NCI-H2107 (cell line): ENCODE measurements around the gene GPR39.
"Not testable (repeated sequence)": the region's sequence is repeated elsewhere in the genome, so short reads cannot be mapped to it uniquely, and the experiment has no call there.

Experiments
- DNase-seq: peaks from one replicate; lab custom pipeline; 2025; lab: John Stamatoyannopoulos, UW

The GPR39 gene

DNA sequence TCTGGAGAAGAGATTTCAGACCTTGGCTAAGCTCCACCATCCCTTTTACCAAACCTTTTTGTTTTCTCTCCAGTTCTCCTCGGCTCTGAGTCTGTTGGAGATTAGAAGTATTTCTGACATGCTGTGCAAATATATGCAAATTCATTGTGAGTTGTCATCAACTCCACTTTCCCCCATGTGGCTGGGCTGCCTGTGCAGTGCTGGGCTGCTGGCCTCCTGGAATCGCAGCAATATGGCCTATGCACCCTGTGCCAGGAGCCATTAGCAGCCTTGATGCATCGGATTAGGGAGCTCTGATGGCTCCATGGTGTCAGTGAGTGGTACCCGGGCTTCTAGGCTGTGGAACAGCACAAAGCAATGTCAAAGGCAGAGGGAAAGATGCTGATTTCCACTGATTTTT, 80.0 kb downstream of the GPR39 start:
- no peak for DNase-seq

- DNase-seq = no peak
Measured at GRCh38 chr2:132497591-132497990, 81.0 kb downstream of the GPR39 start.

- no peak for DNase-seq
Measured at GRCh38 chr2:132503701-132504100, 87.1 kb downstream of the GPR39 start.

DNA sequence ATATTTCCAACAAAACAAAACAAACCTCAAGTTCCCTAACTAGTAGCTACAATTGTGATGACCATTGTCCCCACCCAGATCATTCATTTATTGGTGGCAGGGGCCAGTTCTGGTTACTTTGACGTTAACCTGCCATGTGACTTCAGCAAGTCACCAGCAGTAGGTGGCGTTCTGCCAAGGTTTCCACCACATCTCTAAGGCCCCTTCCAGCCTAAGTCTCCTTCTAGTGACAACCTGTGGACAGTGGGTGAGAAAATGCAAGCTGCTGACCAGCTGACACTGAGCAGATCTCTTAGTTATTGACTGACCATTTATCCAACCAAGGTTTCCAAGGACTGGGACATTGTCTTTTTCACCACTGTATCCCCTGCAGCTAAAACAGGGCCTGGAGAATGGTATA, 98.4 kb downstream of the GPR39 start:
- no peak for DNase-seq

GRCh38 chr2:132517386-132517785, 100.8 kb downstream of the GPR39 start:
- DNase-seq = no peak

DNA sequence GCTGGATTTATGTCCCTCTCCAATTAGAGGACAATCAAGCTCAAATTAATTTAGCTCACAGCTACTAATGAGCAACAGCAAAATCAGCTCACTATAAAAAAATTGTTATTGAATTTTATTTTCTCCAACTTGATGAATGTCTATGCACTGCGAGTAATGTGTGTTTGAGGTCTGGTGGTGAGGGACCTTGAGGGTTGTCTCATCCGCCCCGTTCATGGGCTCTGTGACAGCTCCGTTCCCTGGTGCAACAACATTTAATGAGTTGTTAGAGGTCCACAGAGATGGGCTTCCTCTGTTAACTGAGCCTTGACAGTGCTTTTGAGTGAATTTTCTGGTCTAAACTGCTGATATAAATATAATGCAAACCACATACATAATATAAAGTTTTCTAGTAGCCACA, 101.7 kb downstream of the GPR39 start:
- no peak for DNase-seq

GRCh38 chr2:132519566-132519965, 103.0 kb downstream of the GPR39 start:
- no peak for DNase-seq

DNA sequence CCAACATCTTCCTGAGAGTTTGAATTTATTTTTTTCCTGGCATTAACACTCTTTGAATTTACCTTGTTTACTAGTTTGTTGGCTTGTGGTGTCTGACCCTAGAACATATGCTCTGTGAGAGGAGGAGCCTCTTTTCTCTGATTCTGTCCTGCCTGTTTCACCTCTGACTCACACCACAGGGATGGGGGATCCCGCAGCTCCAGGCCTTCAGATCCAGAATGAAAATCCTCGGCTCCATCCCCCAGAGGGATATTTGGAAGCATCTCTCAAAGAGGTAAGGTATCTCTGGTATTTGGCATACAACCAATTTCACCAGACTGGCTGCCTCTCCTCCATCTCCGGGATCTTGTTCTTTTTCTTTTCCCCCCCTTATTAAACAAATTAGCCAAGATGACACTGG, 104.7 kb downstream of the GPR39 start:
- DNase-seq = no peak

GRCh38 chr2:132522901-132523300, 106.3 kb downstream of the GPR39 start:
- no peak for DNase-seq

- DNase-seq = not testable (repeated sequence)
Measured at GRCh38 chr2:132537061-132537460, 120.5 kb downstream of the GPR39 start.

- no peak for DNase-seq
Measured at GRCh38 chr2:132538331-132538855, 121.8 kb downstream of the GPR39 start.

GRCh38 chr2:132540166-132540565, 123.6 kb downstream of the GPR39 start:
- DNase-seq = no peak

DNA sequence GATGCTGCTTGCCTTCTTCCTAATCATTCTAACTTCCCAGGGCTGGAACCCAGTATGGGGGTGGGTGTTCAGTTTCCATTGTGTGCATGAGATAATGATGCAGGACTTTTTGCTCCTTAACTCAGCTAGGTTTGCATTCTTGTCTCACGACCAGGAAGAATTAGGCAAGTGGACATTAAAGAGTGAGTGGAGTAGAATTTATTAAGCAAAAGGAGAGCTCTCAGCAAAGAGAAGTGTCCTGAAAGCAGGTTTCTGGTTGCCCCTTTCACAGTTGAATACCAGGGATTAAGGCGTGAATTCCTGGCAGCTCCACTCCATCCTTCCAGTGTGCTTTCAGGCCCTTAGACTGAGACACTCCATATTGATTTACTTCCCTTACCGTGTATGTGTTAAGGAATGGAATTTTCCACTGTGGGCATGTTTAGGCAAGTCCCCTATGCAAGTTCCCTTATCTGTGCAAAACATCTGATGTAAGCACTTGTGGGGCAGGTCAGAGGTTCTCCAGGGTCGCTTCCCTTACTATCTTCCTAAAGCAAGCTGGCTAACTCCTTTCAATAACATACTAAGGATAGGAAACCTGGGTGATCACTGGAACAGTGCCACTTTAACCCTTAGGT, 126.5 kb downstream of the GPR39 start:
- DNase-seq = no peak

GRCh38 chr2:132544006-132544630, 127.5 kb downstream of the GPR39 start:
- no peak for DNase-seq

DNA sequence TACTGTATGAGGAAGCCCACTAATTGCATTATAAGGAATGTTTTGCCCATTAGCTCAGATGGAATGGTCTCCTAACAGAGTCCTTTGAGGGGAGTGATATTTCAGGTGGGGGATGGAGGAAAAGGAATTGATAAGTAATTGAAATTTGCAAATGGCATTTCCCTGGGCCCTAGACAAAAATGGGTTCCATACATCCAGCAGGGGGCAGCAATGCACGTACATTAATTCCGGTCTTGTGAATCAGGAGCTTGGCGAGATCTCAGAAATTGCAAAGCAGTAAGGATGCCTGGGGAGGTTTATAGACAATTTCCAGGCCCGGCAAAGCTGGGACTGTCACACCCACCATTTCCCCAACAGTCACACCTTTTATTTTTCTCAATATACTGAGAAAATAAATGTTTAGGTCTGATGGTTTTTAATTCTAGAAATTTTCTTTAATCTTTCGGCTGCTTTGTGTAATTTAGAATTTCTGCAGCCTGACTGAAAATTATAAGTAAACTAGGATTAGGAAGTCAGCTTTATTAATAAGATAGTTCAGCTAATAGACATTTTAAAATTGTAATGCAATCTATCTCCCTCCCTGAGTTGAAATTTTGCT, 130.6 kb downstream of the GPR39 start:
- peak; percentile 64 for DNase-seq

GRCh38 chr2:132549935-132550670, 133.5 kb downstream of the GPR39 start:
- DNase-seq = no peak

- DNase-seq = no peak
Measured at GRCh38 chr2:132550946-132551345, 134.3 kb downstream of the GPR39 start.

GRCh38 chr2:132557694-132558093, 141.1 kb downstream of the GPR39 start:
- DNase-seq = no peak

DNA sequence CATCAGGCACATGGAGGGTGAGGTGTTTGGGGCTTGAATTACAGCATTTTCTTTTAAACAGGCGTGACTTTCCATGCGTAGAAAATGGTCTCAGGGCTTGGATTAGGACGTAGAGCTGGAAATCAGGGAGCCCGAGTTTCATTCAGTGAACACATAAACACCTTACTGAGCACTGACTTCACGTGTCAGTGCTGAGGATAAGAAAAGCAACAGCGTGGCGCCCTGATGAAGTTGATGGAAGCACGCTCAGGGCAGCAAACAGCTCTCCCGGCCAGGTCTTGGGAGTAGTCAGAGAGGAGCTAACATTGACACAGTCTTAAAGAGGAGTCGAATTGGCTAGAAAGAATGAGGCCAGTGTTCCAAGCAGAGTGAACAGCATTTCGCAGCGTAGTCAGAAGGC, 142.7 kb downstream of the GPR39 start:
- DNase-seq = no peak

GRCh38 chr2:132559921-132560320, 143.3 kb downstream of the GPR39 start:
- DNase-seq = no peak

DNA sequence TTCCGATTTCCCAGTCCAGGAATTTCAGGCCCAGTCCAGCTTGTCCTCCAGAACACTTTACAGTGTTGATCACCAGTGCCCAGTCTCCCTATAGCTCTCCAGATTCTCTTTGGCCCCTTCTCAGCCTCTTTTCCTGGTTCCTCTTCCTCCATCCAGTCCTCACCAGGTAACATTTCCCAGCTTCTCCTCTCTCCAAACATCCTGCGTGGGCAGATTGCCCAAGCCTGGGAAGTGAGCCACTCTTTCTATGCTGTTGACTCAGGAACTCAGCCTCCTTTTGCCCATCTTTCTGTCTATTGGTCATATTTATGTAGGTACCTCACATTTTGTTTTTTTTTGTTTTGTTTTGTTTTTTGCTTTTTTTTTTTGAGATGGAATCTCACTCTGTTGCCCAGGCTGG, 144.0 kb downstream of the GPR39 start:
- DNase-seq = no peak

DNA sequence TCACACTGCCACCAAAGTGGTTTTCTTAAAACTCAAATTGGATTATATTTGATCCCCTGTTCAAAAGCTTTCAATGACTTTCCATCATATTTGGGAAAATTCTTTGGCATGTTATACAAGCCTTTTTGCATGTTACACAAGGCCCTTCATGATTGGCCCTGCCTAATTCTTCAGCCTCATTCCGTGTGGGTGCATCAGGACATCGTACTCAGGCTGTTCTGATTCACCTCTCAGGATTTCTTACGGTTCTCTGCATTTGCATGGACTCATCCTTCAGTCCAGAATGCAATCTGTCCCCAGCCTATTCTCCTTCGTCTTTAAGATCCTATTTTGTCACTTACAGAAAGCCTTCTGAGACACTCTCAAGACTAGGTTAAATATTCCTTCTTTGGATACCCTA, 145.6 kb downstream of the GPR39 start:
- DNase-seq = no peak

DNA sequence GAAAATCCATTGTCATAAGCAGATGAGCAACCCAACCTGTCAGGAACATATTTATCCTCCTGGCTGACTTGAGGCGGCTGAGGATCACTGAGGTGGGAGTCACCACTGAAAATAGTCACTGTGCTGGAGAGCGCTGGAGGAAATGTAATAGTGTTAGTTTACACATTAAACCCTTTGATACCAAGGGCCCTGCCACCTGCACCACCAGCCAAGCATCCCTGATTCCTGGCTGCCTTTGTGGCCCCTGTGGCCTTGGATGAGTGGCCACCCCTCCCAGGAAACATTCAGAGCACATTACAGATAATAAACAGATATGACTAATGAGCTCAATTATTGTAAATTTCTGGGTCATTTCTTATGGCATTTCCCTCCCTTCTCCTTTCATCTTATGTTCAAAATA, 147.5 kb downstream of the GPR39 start:
- DNase-seq = no peak
